Left lung (tissue), 10 donors: Measurements from ENCODE around the gene FBRSL1. TPM values are rescaled to one million over a fixed set of nuclear protein-coding genes. Genes with fewer than 3 reads are reported as not detected.

Experiments used
- ATAC-seq: fragments of 200-7000 bp; cut with Tn5 transposase; one replicate; pipeline ENCODE4 v1.9.1; 2020; ENCODE audit warnings: moderate library complexity
- DNase-seq, 4 donors: peaks; one replicate each; pipeline ENCODE4 v3.0.0-alpha.2; 2013 to 2020
- H3K27ac ChIP-seq, 2 donors: fragments of 200-600 bp; sonication (generic) in 1 of 2; one replicate each; pipeline versions ENCODE4 v1.5.0 to v1.8.0; 2020 to 2021
- H3K27me3 ChIP-seq, 2 donors: fragments of 200-600 bp; sonication (generic) in 1 of 2; one replicate each; pipeline versions ENCODE4 v1.5.0 to v1.8.0; 2020 to 2021
- H3K36me3 ChIP-seq, 2 donors: fragments of 200-600 bp; sonication (generic) in 1 of 2; one replicate each; pipeline versions ENCODE4 v1.5.0 to v1.8.0; 2020 to 2021
- H3K4me1 ChIP-seq, 2 donors: fragments of 200-600 bp; one replicate each; pipeline ENCODE4 v1.8.0; 2021
- H3K4me3 ChIP-seq, 2 donors: fragments of 200-600 bp; sonication (generic) in 1 of 2; one replicate each; pipeline versions ENCODE4 v1.5.0 to v1.8.0; 2020 to 2021; ENCODE audit warnings: mild to moderate bottlenecking in 1 of 2
- H3K9me3 ChIP-seq, 2 donors: fragments of 200-600 bp; sonication (generic) in 1 of 2; one replicate each; pipeline versions ENCODE4 v1.5.0 to v1.8.0; 2020 to 2021
- intact Hi-C, 2 donors: fragments of 100-400 bp; cut with DNase I; formaldehyde crosslinking; loops; one replicate each; pipeline versions ENCODE4 v1.11.2 to v1.14.2; 2022
- polyA plus RNA-seq, 6 donors: library from polyadenylated mRNA; unstranded; fragments of 120-200 nt; gene quantifications; one replicate each; pipeline ENCODE4 v1.2.1, GENCODE V29; 2013; ENCODE audit not compliant: insufficient read length in 6 of 6
- total RNA-seq, 2 donors: library from RNA; stranded (reverse); fragmentation: NEBNext Ultra II Directional; extraction: Animal tissue kit (Norgen Biotek cat#: 25700); gene quantifications; one replicate each; pipeline ENCODE4 v1.2.1, GENCODE V29; 2021
- TF ChIP-seq, protein P1 (sequence below), 2 donors: fragments of 200-600 bp; sonication (generic) in 1 of 2; IDR thresholded peaks; one replicate each; pipeline versions ENCODE4 v1.5.0 to v1.8.0; 2021; ENCODE audit warnings: antibody characterized with exemption in 2 of 2
- donor health status: DM: no; HTN: yes; CAD: no.
- donor health status: DM: no; HTN: no; CAD: no.

The FBRSL1 gene
- total and polyA plus RNA-seq, 8 donors = 44.7 to 113 (median 83.9) TPM

DNA sequence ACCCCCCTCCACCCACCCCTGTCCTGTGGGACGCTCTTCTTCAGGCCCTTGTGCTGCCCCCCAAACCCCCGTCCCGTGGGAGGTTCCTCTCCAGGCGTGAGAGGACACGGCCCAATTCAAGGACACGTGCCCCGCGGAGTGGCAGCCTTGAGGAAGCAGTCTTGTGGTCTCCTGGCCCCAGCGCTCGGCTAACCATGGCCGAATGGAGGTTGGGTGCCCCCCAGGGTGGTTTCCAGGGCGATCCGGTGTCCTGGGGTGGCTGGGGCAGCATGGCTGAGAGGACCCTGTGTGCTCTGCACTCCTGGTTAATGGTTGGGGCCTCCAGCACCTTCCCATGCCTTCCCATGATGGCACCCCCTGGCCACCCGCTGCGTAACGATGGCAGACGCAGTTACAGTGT, 66.8 kb downstream of the FBRSL1 start:
- peaks cover 8 to 29% of the 10 kb centered on the region in 2 donors for H3K4me1 ChIP-seq
- H3K36me3 ChIP-seq = peaks cover 0 to 24% of the 10 kb centered on the region in 2 donors
- H3K4me3 ChIP-seq = no peak overlapping the region
- TF ChIP-seq, protein P1, sequence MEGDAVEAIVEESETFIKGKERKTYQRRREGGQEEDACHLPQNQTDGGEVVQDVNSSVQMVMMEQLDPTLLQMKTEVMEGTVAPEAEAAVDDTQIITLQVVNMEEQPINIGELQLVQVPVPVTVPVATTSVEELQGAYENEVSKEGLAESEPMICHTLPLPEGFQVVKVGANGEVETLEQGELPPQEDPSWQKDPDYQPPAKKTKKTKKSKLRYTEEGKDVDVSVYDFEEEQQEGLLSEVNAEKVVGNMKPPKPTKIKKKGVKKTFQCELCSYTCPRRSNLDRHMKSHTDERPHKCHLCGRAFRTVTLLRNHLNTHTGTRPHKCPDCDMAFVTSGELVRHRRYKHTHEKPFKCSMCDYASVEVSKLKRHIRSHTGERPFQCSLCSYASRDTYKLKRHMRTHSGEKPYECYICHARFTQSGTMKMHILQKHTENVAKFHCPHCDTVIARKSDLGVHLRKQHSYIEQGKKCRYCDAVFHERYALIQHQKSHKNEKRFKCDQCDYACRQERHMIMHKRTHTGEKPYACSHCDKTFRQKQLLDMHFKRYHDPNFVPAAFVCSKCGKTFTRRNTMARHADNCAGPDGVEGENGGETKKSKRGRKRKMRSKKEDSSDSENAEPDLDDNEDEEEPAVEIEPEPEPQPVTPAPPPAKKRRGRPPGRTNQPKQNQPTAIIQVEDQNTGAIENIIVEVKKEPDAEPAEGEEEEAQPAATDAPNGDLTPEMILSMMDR (IDR thresholded peaks at IDR 0.05) = no peak
- H3K9me3 ChIP-seq = no peaks in the 10 kb centered on the region
- no peak overlapping the region for H3K27ac ChIP-seq
- DNase-seq (no peak), ATAC-seq (no peak)
- peaks cover 0 to 32% of the 10 kb centered on the region in 2 donors for H3K27me3 ChIP-seq
- intact Hi-C loops = no loop called here

DNA sequence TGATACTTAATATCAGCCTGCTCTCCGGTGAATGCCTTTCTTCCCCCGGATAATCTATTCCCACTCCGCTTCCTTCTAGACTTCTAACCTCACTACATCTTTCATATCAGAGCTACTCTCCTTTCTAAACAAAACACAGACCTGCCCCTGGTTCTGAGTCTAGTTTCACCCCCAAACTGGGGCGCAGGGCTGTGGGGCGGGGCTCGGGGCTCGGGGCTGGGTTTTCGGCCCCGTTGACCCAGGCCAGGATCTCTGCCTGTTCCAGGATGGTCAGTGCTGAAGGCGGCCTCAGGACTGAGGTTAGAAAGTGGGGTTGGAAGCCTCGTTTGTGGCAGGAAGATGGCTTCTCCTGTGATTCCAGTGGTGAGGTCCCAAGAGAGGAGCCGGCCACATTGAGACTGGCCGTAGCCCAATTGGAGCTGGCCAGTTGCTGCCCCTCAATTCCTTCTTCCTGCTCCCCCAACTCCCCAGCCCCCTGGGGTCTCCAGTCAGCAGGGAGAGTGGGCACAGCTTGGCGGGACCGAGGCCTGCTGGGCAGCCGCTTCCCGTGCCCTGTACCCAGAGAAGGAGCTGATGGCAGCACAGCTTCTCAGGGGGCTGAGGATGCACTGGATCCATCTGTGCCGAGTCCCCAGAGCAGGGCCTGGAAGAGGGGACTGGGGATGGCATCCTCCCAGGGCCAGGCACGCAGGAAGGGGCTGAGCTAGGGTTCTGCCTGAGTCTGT, 67.5 kb downstream of the FBRSL1 start:
- intact Hi-C loops = no loop called here
- H3K9me3 ChIP-seq = no peaks in the 10 kb centered on the region
- H3K27me3 ChIP-seq = peaks cover 0 to 32% of the 10 kb centered on the region in 2 donors
- H3K27ac ChIP-seq = no peak overlapping the region
- no peak for ATAC-seq
- no peak for DNase-seq
- TF ChIP-seq, protein P1 (IDR thresholded peaks at IDR 0.05) = no peak
- H3K36me3 ChIP-seq = peaks cover 0 to 17% of the 10 kb centered on the region in 2 donors
- no peak overlapping the region for H3K4me3 ChIP-seq
- H3K4me1 ChIP-seq = peaks cover 8 to 29% of the 10 kb centered on the region in 2 donors

DNA sequence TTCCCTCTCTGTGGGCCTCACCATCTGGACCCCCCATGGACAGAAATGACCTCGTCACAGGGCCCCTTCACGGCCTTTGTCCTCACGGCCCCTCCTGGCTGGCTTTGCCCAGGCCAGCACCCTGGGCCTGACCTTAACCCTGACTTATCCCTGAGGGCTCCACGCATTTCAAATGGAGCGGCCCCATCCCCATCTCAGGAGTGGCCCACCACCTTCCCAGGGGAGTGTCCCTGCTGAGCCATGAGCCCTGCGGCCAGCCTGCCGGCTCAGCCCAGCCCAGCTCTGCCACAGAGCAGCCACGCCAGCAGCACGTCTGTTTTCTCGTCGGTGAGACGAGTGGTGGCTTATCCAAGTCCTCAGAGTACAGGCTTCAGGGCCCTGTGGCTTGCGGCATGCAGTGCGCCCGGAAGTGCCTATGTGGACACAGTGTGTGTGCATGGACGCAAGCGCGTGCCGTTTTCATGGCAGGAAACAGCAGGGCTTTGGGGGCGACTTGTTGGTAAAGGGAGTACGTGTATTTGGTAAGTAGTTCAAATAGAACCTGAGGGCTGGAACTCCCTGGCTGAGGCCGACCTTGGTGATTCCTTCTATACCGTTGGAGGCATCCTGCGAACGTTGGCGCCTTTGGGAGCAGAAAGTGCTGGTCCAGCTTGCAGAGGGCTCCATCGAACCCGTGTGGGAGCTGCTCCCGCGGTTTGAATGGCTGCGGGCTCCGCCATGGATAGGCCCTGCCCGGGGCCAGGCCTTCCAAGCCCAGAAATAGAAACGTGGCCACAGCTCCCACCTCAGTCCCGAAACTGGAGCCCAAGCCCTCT, 68.3 kb downstream of the FBRSL1 start:
- Histone ChIP-seq H3K27ac (no peak overlapping the region), H3K4me3 (no peak overlapping the region), H3K27me3 (peaks cover 0 to 32% of the 10 kb centered on the region in 2 donors), H3K4me1 (peaks cover 8 to 29% of the 10 kb centered on the region in 2 donors), H3K36me3 (peaks cover 0 to 11% of the 10 kb centered on the region in 2 donors), H3K9me3 (no peaks in the 10 kb centered on the region)
- DNase-seq (no peak), ATAC-seq (no peak)
- TF ChIP-seq, protein P1 (IDR thresholded peaks at IDR 0.05) = no peak
- intact Hi-C loops = no loop called here

DNA sequence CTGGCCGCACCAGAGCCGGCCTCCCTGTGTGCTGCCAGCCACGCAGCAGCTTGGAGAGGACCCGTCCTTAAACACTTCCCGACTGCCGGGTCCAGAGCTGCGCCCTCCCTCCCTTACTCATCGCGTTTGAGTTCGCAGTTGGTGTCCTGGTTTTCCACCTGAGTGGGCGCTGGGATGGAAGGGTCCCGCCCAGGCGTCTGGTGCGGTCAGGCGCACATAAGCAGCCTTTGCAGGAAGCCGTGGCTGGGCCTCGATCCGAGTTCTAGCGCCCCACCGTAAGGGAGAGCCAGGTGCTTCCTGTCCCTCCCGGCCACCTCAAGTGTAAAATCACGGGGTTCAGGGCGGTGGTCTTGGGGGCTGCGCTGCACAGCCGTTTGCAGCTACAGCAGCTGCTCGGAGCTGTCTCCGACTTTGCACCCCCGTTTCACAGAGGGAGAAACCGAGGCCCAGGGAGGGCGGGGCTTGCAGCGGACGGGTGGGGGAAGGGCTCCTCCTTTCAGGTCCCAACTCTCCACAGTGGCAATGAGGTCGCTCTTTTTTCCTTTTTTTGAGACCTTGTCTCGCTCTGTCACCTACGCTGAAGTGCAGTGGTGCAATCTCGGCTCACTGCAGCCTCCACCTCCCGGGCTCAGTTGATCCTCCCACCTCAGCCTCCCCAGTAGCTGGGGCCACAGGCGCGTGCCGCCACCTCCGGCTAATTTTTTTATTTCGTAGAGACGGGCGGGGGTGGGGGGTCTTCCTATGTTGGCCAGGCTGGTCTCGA, 69.1 kb downstream of the FBRSL1 start:
- no peaks in the 10 kb centered on the region for H3K9me3 ChIP-seq
- DNase-seq (no peak), ATAC-seq (no peak)
- peaks cover 0 to 3% of the 10 kb centered on the region in 2 donors for H3K36me3 ChIP-seq
- peaks cover 0 to 32% of the 10 kb centered on the region in 2 donors for H3K27me3 ChIP-seq
- TF ChIP-seq, protein P1 (IDR thresholded peaks at IDR 0.05) = no peak
- peak overlapping the region; percentile 32 to 56 for H3K4me3 ChIP-seq
- intact Hi-C loops = no loop called here
- no peak overlapping the region for H3K27ac ChIP-seq
- H3K4me1 ChIP-seq = peaks cover 8 to 29% of the 10 kb centered on the region in 2 donors
